Lung (tissue), 12 donors: ENCODE results near the gene P4HA1. TPM values are rescaled to one million over a fixed set of nuclear protein-coding genes. Genes with fewer than 3 reads are reported as not detected.
"Not testable (repeated sequence)": the region's sequence is repeated elsewhere in the genome, so short reads cannot be mapped to it uniquely, and the experiment has no call there.

Experiments
- ATAC-seq: fragments of 200-7000 bp; cut with Tn5 transposase; one replicate; pipeline ENCODE4 v1.9.1; 2020; ENCODE audit warnings: moderate number of reproducible peaks; ENCODE audit not compliant: insufficient read depth, low FRiP score
- DNase-seq, 3 donors: peaks; one replicate each; pipeline ENCODE4 v3.0.0-alpha.2; 2013 to 2017
- H3K27ac ChIP-seq, 2 donors: one replicate each; pipeline ENCODE4 v1.5.1; 2013; ENCODE audit warnings: mild to moderate bottlenecking in 2 of 2, moderate library complexity in 2 of 2, control low read depth in 1 of 2, inconsistent platforms in 1 of 2, low read depth in 1 of 2, low read length in 1 of 2
- H3K27me3 ChIP-seq, 3 donors: one replicate each; pipeline ENCODE4 v1.5.1; 2013; ENCODE audit warnings: low read length in 2 of 3; ENCODE audit not compliant: control insufficient read depth in 3 of 3, insufficient read depth in 3 of 3
- H3K36me3 ChIP-seq, 4 donors: one replicate each; pipeline ENCODE4 v1.5.1; 2013; ENCODE audit warnings: low read length in 4 of 4, mild to moderate bottlenecking in 1 of 4, moderate library complexity in 1 of 4; ENCODE audit not compliant: control insufficient read depth in 4 of 4, insufficient read depth in 4 of 4
- H3K4me1 ChIP-seq, 5 donors: one replicate each; pipeline ENCODE4 v1.5.1; 2013; ENCODE audit warnings: low read length in 5 of 5, mild to moderate bottlenecking in 2 of 5, moderate library complexity in 1 of 5; ENCODE audit not compliant: control insufficient read depth in 5 of 5, insufficient read depth in 5 of 5
- H3K4me3 ChIP-seq: one replicate; pipeline ENCODE4 v1.5.1; 2013; ENCODE audit warnings: mild to moderate bottlenecking, control low read depth, moderate library complexity
- H3K9ac ChIP-seq, 2 donors: one replicate each; pipeline ENCODE4 v1.5.1; 2013; ENCODE audit warnings: low read length in 2 of 2, control low read depth in 1 of 2; ENCODE audit not compliant: insufficient read depth in 1 of 2
- H3K9me3 ChIP-seq, 4 donors: one replicate each; pipeline ENCODE4 v1.5.1; 2013; ENCODE audit warnings: low read length in 3 of 4, mild to moderate bottlenecking in 1 of 4, moderate library complexity in 1 of 4; ENCODE audit not compliant: control insufficient read depth in 4 of 4, insufficient read depth in 3 of 4
- CTCF ChIP-seq: IDR thresholded peaks from 2 replicates; pipeline ENCODE4 v1.5.1; 2012; ENCODE audit warnings: mild to moderate bottlenecking; ENCODE audit errors: control extremely low read depth, extremely low read depth
- WGBS, 2 donors: extraction: QIAGEN DNeasy Blood & Tissue Kit; methylation state at CpG; one replicate each; pipeline ENCODE4 v1.1.7; 2013; 5-methylcytosine and 5-hydroxymethylcytosine counted together
- polyA plus RNA-seq, 2 donors: library from polyadenylated mRNA; stranded (reverse); fragments of 200-250 nt; gene quantifications; one replicate each; pipeline ENCODE4 v1.2.1, GENCODE V29; 2013
- total RNA-seq, 2 donors: library from RNA; depleted of rRNA in 1 of 2; stranded (reverse); fragments of >200 nt in 1 of 2; gene quantifications; one replicate each; pipeline ENCODE4 v1.2.1, GENCODE V29; 2014 to 2021
- donor health status: control.
- donor health status: control.
- donor health status: Bipolar disorder and iron deficiency.
- donor health status: healthy.
- donor health status: DM: yes; HTN: yes; CAD: no.

Gene P4HA1
- total and polyA plus RNA-seq, 4 donors = 10.5 to 71.0 (median 32.2) TPM

GRCh38 chr10:73117976-73118743 is 21.5 kb upstream of the P4HA1 start:
- Histone ChIP-seq H3K9me3 (no peaks in the 10 kb centered on the region), H3K36me3 (peaks cover 0 to 2% (median 0%) of the 10 kb centered on the region in 4 donors), H3K4me1 (peaks cover 0 to 5% (median 0%) of the 10 kb centered on the region in 5 donors), H3K27me3 (no peaks in the 10 kb centered on the region), H3K27ac (peak overlapping the region in 1 of 2 donors; percentile 99), H3K9ac (no peak overlapping the region), H3K4me3 (no peak overlapping the region)
- 58 to 81% methylated on average over 5 of the region's 5 CpGs for WGBS, 2 donors
- DNase-seq (no peak), ATAC-seq (no peak)
- no peak for TF ChIP-seq CTCF

- no peak for DNase-seq
- WGBS, 2 donors = 97 to 100% methylated on average over 1 of the region's 1 CpG
- Histone ChIP-seq H3K4me1 (peaks cover 0 to 5% (median 0%) of the 10 kb centered on the region in 5 donors), H3K27ac (no peak overlapping the region), H3K4me3 (no peak overlapping the region), H3K36me3 (peaks cover 0 to 1% (median 0%) of the 10 kb centered on the region in 4 donors), H3K27me3 (no peaks in the 10 kb centered on the region), H3K9me3 (no peaks in the 10 kb centered on the region), H3K9ac (no peak overlapping the region)
- ATAC-seq = no peak
- no peak for TF ChIP-seq CTCF
Observed at GRCh38 chr10:73116017-73116416, 19.4 kb upstream of the P4HA1 start.

DNA sequence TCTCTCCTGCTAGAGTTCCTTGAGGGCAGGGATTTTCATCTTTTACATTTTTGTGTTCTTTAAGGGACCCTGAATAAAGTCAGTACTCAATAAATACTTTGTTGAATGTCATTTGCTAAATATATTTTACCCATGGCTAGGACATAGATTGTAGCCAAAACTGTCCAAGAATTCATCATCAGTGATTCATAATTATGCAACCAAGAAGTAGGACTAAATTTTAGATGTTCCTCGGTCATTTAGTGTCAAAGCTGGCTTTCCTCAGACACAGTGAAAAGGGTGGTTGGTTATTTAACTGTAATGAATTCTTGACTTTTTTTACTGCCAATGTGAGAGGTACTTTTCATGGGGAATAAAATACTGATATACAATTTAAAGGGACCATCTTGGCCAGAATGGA is 16.9 kb upstream of the P4HA1 start:
- no peak for DNase-seq
- Histone ChIP-seq H3K9ac (no peak overlapping the region), H3K9me3 (no peaks in the 10 kb centered on the region), H3K27me3 (no peaks in the 10 kb centered on the region), H3K4me1 (peaks cover 0 to 4% (median 0%) of the 10 kb centered on the region in 5 donors), H3K36me3 (peaks cover 0 to 9% (median 2%) of the 10 kb centered on the region in 4 donors), H3K4me3 (no peak overlapping the region), H3K27ac (peak overlapping the region in 1 of 2 donors; percentile 76)
- no peak for ATAC-seq
- WGBS, 2 donors = 80 to 92% methylated on average over 1 of the region's 1 CpG
- no peak for TF ChIP-seq CTCF

- H3K4me3 ChIP-seq, H3K9ac ChIP-seq, H3K9me3 ChIP-seq, DNase-seq, ATAC-seq, H3K27me3 ChIP-seq, H3K4me1 ChIP-seq, H3K36me3 ChIP-seq: not testable (repeated sequence)
- peak overlapping the region in 1 of 2 donors; percentile 98 for H3K27ac ChIP-seq
- WGBS, 2 donors = 95% methylated on average over 13 of the region's 13 CpGs
Observed at GRCh38 chr10:73112032-73112431, 15.4 kb upstream of the P4HA1 start.
